Measurements from ENCODE around the gene MT3.

GRCh38 chr16:56580391-56581048, 8.8 kb upstream of the MT3 start:
- TF ChIP-seq EP300 (IDR thresholded peaks at IDR 0.05), result no peak
- no peak for TF ChIP-seq CTCF (IDR thresholded peaks at IDR 0.05)
- no peak for TF ChIP-seq POLR2A (IDR thresholded peaks at IDR 0.05)

All from suprapubic skin (tissue), 3 donors.